Heart right ventricle (tissue), 16 donors: ENCODE measurements around the gene COQ8A. TPM values are rescaled to one million over a fixed set of nuclear protein-coding genes. Genes with fewer than 3 reads are reported as not detected.

Source experiments
- ATAC-seq, 8 donors: fragments of 200-7000 bp; cut with Tn5 transposase; one replicate each; pipeline ENCODE4 v1.9.1; 2020; ENCODE audit warnings: mild to moderate bottlenecking in 8 of 8, moderate library complexity in 8 of 8, moderate number of reproducible peaks in 1 of 8
- DNase-seq, 2 donors: peaks; one replicate each; pipeline ENCODE4 v3.0.0-alpha.2; 2020
- H3K27ac ChIP-seq, 10 donors: fragments of 200-600 bp; sonication (generic) in 2 of 10; one replicate each; pipeline versions ENCODE4 v1.5.0 to v1.8.0; 2020 to 2022; ENCODE audit warnings: mild to moderate bottlenecking in 3 of 10
- H3K27me3 ChIP-seq, 7 donors: fragments of 200-600 bp; one replicate each; pipeline ENCODE4 v1.8.0; 2021 to 2022; ENCODE audit warnings: mild to moderate bottlenecking in 2 of 7
- H3K36me3 ChIP-seq, 9 donors: fragments of 200-600 bp; sonication (generic) in 1 of 9; one replicate each; pipeline versions ENCODE4 v1.5.0 to v1.8.0; 2020 to 2022; ENCODE audit warnings: mild to moderate bottlenecking in 2 of 9
- H3K4me1 ChIP-seq, 9 donors: fragments of 200-600 bp; sonication (generic) in 1 of 9; one replicate each; pipeline versions ENCODE4 v1.5.0 to v1.8.0; 2020 to 2022; ENCODE audit warnings: mild to moderate bottlenecking in 4 of 9
- H3K4me3 ChIP-seq, 10 donors: fragments of 200-600 bp; sonication (generic) in 2 of 10; one replicate each; pipeline versions ENCODE4 v1.5.0 to v1.8.0; 2020 to 2022; ENCODE audit warnings: mild to moderate bottlenecking in 7 of 10, moderate library complexity in 2 of 10
- H3K9me3 ChIP-seq, 11 donors: fragments of 200-600 bp in 10 of 11; sonication (generic) in 2 of 11; one replicate each; pipeline versions ENCODE4 v1.5.0 to v1.8.0; 2013 to 2022; ENCODE audit warnings: mild to moderate bottlenecking in 2 of 11, control low read depth in 1 of 11, moderate library complexity in 1 of 11
- CTCF ChIP-seq, 9 donors: fragments of 200-600 bp; sonication (generic) in 2 of 9; IDR thresholded peaks; one replicate each; pipeline versions ENCODE4 v1.5.0 to v1.8.0; 2021 to 2022; ENCODE audit warnings: antibody characterized with exemption in 9 of 9, mild to moderate bottlenecking in 5 of 9, moderate library complexity in 1 of 9
- WGBS, 2 donors: extraction: QIAGEN DNeasy Blood & Tissue Kit; methylation state at CpG; one replicate each; pipeline ENCODE4 v1.1.7; 2013; ENCODE audit warnings: inconsistent platforms in 1 of 2; 5-methylcytosine and 5-hydroxymethylcytosine counted together
- intact Hi-C, 10 donors: fragments of 100-400 bp; cut with DNase I; formaldehyde crosslinking; loops; one replicate each; pipeline versions ENCODE4 v1.11.1 to v1.14.2; 2022
- polyA plus RNA-seq, 2 donors: library from polyadenylated mRNA; stranded (reverse); fragments of 200-250 nt; gene quantifications; one replicate each; pipeline ENCODE4 v1.2.3, GENCODE V29; 2013
- total RNA-seq, 10 donors: library from RNA; stranded (reverse); fragmentation: NEBNext Ultra II Directional in 3 of 10; extraction: Animal tissue kit (Norgen Biotek cat#: 25700) in 3 of 10; gene quantifications; one replicate each; pipeline versions ENCODE4 v1.2.1 to v1.2.4, GENCODE V29; 2021 to 2023
- donor health status: Arrhythmogenic right ventricular cardiomyopathy.
- donor health status: ischemic (EF 13 %, LVEDD 7.1; RV severe dilation, severe dysfunction).
- donor health status: healthy with polysubstance abuse.
- donor health status: DM: no; HTN: yes; CAD: no.
- donor health status: DM: no; HTN: no; CAD: no.
- donor health status: ischemic (EF 25% LVEDD 6.9; RV normal size, moderate dysfunction).
- donor health status: ischemic (EF 25% LVEDD 5.7; RV mildly dilated, moderate dysfunction).
- donor health status: healthy.
- donor health status: DM: yes; HTN: yes; CAD: no.
- donor health status: Ischemic cardiomyopathy.
- donor health status: ischemic (EF 35%, LVEDD 5.7; RV mildly dilated, moderate dysfunction).
- donor health status: nonischemic (EF 11% LVEDD 7.7; RV severe dilation, severe dysfunction).
- donor health status: DM: yes; HTN: yes; CAD: no.
- donor health status: PGD.
- donor health status: ischemic (EF 29% LVEDD 5.4; RV normal size, mild dysfunction).
- donor health status: nonischemic (EF 23%, LVEDD 6.1; RV moderate dilation, normal function).

The COQ8A gene
- total and polyA plus RNA-seq, 12 donors: 136 to 495 (median 253) TPM

- intact Hi-C loops: loop anchor here in 5 of 10 donors (5.0 to 10.0 kb wide), 2 partner anchors 49 to 57 kb away; no protein-coding TSS in a partner anchor
- no peak overlapping the region for H3K4me3 ChIP-seq
- DNase-seq (no peak), ATAC-seq (no peak)
- no peak for TF ChIP-seq CTCF (IDR thresholded peaks at IDR 0.05)
- WGBS, 2 donors: 97 to 98% methylated on average over 1 of the region's 1 CpG
- peaks cover 20 to 60% (median 39%) of the 10 kb centered on the region in 9 donors for H3K4me1 ChIP-seq
- H3K36me3 ChIP-seq: peaks cover 0 to 42% (median 0%) of the 10 kb centered on the region in 9 donors
- peak overlapping the region in 5 of 10 donors; percentile 24 to 94 (median 92) for H3K27ac ChIP-seq
- no peaks in the 10 kb centered on the region for H3K27me3 ChIP-seq
- H3K9me3 ChIP-seq: peaks cover 0 to 17% (median 0%) of the 10 kb centered on the region in 11 donors
Observed at GRCh38 chr1:226971765-226972164, 31.7 kb downstream of the COQ8A start.

- H3K9me3 ChIP-seq: peaks cover 0 to 17% (median 0%) of the 10 kb centered on the region in 11 donors
- TF ChIP-seq CTCF (IDR thresholded peaks at IDR 0.05): no peak
- H3K4me3 ChIP-seq: no peak overlapping the region
- ATAC-seq (peak; percentile 4 to 71 (median 52)), DNase-seq (peak in 1 of 2 donors; percentile 66)
- WGBS, 2 donors: 60 to 67% methylated on average over 6 of the region's 6 CpGs
- no peaks in the 10 kb centered on the region for H3K27me3 ChIP-seq
- H3K27ac ChIP-seq: peak overlapping the region; percentile 83 to 96 (median 92)
- intact Hi-C loops: loop anchor here in 5 of 10 donors (5.0 to 10.0 kb wide), 2 partner anchors 51 to 58 kb away; no protein-coding TSS in a partner anchor
- peaks cover 20 to 62% (median 36%) of the 10 kb centered on the region in 9 donors for H3K4me1 ChIP-seq
- peaks cover 0 to 40% (median 0%) of the 10 kb centered on the region in 9 donors for H3K36me3 ChIP-seq
Observed at GRCh38 chr1:226972931-226973330, 32.8 kb downstream of the COQ8A start.

GRCh38 chr1:226973371-226973897, 33.3 kb downstream of the COQ8A start:
- peak; percentile 64 to 84 (median 78) for ATAC-seq

More at GRCh38 chr1:226973371-226973897, 33.3 kb downstream of the COQ8A start:
- Histone ChIP-seq H3K4me3 (no peak overlapping the region), H3K27me3 (no peaks in the 10 kb centered on the region), H3K27ac (peak overlapping the region; percentile 83 to 96 (median 92)), H3K36me3 (peaks cover 0 to 40% (median 0%) of the 10 kb centered on the region in 9 donors), H3K9me3 (peaks cover 0 to 17% (median 0%) of the 10 kb centered on the region in 11 donors), H3K4me1 (peaks cover 20 to 57% (median 35%) of the 10 kb centered on the region in 9 donors)
- TF ChIP-seq CTCF (IDR thresholded peaks at IDR 0.05): no peak
- intact Hi-C loops: loop anchor here in 5 of 10 donors (5.0 to 10.0 kb wide), 2 partner anchors 51 to 59 kb away; no protein-coding TSS in a partner anchor
- WGBS, 2 donors: 53 to 58% methylated on average over 5 of the region's 5 CpGs
- peak; percentile 47 to 71 for DNase-seq
